H9 (cell line): ENCODE measurements around the gene KCTD19. TPM values are rescaled to one million over a fixed set of nuclear protein-coding genes. Genes with fewer than 3 reads are reported as not detected.

ENCODE experiments used
- DNase-seq: peaks from one replicate; pipeline ENCODE4 v3.0.0-alpha.2; 2017
- H2AFZ ChIP-seq: one replicate; pipeline ENCODE4 v1.6.1; 2013; ENCODE audit warnings: mild to moderate bottlenecking, low read length, control low read depth, moderate library complexity
- H2AK5ac ChIP-seq: 2 replicates; pipeline ENCODE4 v1.6.1; 2013; ENCODE audit warnings: low read length, control low read depth, mixed read lengths; ENCODE audit not compliant: insufficient read length
- H2BK120ac ChIP-seq: one replicate; pipeline ENCODE4 v1.6.1; 2013; ENCODE audit warnings: low read depth, mild to moderate bottlenecking, low read length, control low read depth, inconsistent platforms; ENCODE audit not compliant: poor library complexity, severe bottlenecking
- H2BK12ac ChIP-seq: 2 replicates; pipeline ENCODE4 v1.6.1; 2013; ENCODE audit warnings: low read length, control low read depth, mixed read lengths, low read depth; ENCODE audit not compliant: insufficient read length
- H2BK15ac ChIP-seq: 2 replicates; pipeline ENCODE4 v1.6.1; 2013; ENCODE audit warnings: low read depth, low read length, control low read depth
- H2BK20ac ChIP-seq: one replicate; pipeline ENCODE4 v1.6.1; 2013; ENCODE audit warnings: low read depth, mild to moderate bottlenecking, low read length, control low read depth, inconsistent platforms; ENCODE audit not compliant: poor library complexity, severe bottlenecking
- H2BK5ac ChIP-seq: 2 replicates; pipeline ENCODE4 v1.6.1; 2013; ENCODE audit warnings: low read length, control low read depth, mixed read lengths; ENCODE audit not compliant: insufficient read length
- H3K14ac ChIP-seq: 2 replicates; pipeline ENCODE4 v1.6.1; 2013; ENCODE audit warnings: low read length, control low read depth; ENCODE audit not compliant: insufficient read depth
- H3K18ac ChIP-seq: 2 replicates; pipeline ENCODE4 v1.6.1; 2013; ENCODE audit warnings: low read depth, mild to moderate bottlenecking, mixed read lengths, low read length, control low read depth; ENCODE audit not compliant: insufficient read length
- H3K23ac ChIP-seq: 2 replicates; pipeline ENCODE4 v1.6.1; 2013; ENCODE audit warnings: low read length, control low read depth, mixed read lengths, low read depth; ENCODE audit not compliant: insufficient read length
- H3K23me2 ChIP-seq: 2 replicates; pipeline ENCODE4 v1.6.1; 2013; ENCODE audit warnings: low read depth, mild to moderate bottlenecking, mixed read lengths, low read length, control low read depth; ENCODE audit not compliant: insufficient read length, poor library complexity, severe bottlenecking
- H3K27ac ChIP-seq: 2 replicates; pipeline ENCODE4 v1.5.1; 2013; ENCODE audit warnings: low read length, control low read depth, mixed read lengths, low read depth; ENCODE audit not compliant: insufficient read length
- H3K27me3 ChIP-seq: 2 replicates; pipeline ENCODE4 v1.6.1; 2013; ENCODE audit warnings: low read length, control low read depth, inconsistent platforms; ENCODE audit not compliant: insufficient read depth
- H3K4ac ChIP-seq: 2 replicates; pipeline ENCODE4 v1.6.1; 2013; ENCODE audit warnings: low read depth, mild to moderate bottlenecking, control low read depth, inconsistent platforms, low read length, moderate library complexity
- H3K4me1 ChIP-seq: 2 replicates; pipeline ENCODE4 v1.6.1; 2013; ENCODE audit warnings: low read length, control low read depth, inconsistent platforms; ENCODE audit not compliant: insufficient read depth
- H3K4me2 ChIP-seq: 2 replicates; pipeline ENCODE4 v1.6.1; 2013; ENCODE audit warnings: low read length, control low read depth, mixed read lengths; ENCODE audit not compliant: insufficient read length, insufficient read depth
- H3K56ac ChIP-seq: 2 replicates; pipeline ENCODE4 v1.6.1; 2013; ENCODE audit warnings: low read depth, mild to moderate bottlenecking, mixed read lengths, low read length, control low read depth; ENCODE audit not compliant: insufficient read length
- H3K79me1 ChIP-seq: 2 replicates; pipeline ENCODE4 v1.6.1; 2013; ENCODE audit warnings: low read depth, mild to moderate bottlenecking, moderate library complexity, low read length, control low read depth, inconsistent platforms; ENCODE audit not compliant: insufficient read depth, poor library complexity, severe bottlenecking
- H3K79me2 ChIP-seq: 2 replicates; pipeline ENCODE4 v1.6.1; 2013; ENCODE audit warnings: low read length, control low read depth, inconsistent platforms; ENCODE audit not compliant: insufficient read depth
- H3K9ac ChIP-seq: 2 replicates; pipeline ENCODE4 v1.6.1; 2013; ENCODE audit warnings: low read length, control low read depth, mixed read lengths; ENCODE audit not compliant: insufficient read length; ENCODE audit errors: extremely low read depth
- H3K9me3 ChIP-seq: one replicate; pipeline ENCODE4 v1.6.1; 2013; ENCODE audit warnings: low read depth, low read length, inconsistent platforms; ENCODE audit not compliant: control insufficient read depth
- H3T11ph ChIP-seq: one replicate; pipeline ENCODE4 v1.6.1; 2013; ENCODE audit warnings: mild to moderate bottlenecking, low read length, control low read depth, inconsistent platforms
- H4K20me1 ChIP-seq: one replicate; pipeline ENCODE4 v1.6.1; 2013; ENCODE audit not compliant: control insufficient read depth, insufficient read length, insufficient read depth
- H4K5ac ChIP-seq: 2 replicates; pipeline ENCODE4 v1.6.1; 2013; ENCODE audit warnings: low read depth, mild to moderate bottlenecking, mixed read lengths, low read length, control low read depth; ENCODE audit not compliant: insufficient read length
- H4K8ac ChIP-seq: replicated peaks from 2 replicates; pipeline ENCODE4 v1.6.1; 2013; ENCODE audit warnings: low read length, control low read depth, mixed read lengths, low read depth; ENCODE audit not compliant: insufficient read length
- H4K91ac ChIP-seq: 2 replicates; pipeline ENCODE4 v1.6.1; 2013; ENCODE audit warnings: low read depth, mild to moderate bottlenecking, moderate library complexity, mixed read lengths, low read length, control low read depth; ENCODE audit not compliant: insufficient read length
- H3K27ac Mint-ChIP-seq, 3 experiments: 2 replicates in 2 of 3; 3 replicates in 1 of 3; pipeline ENCODE4 v1.8.0; 2020 to 2021; ENCODE audit warnings: mixed read lengths in 3 of 3, mild to moderate bottlenecking in 1 of 3, moderate library complexity in 1 of 3
- H3K27me3 Mint-ChIP-seq: 2 replicates; pipeline ENCODE4 v1.8.0; 2021; ENCODE audit warnings: low read depth, mild to moderate bottlenecking, moderate library complexity, mixed read lengths
- H3K36me3 Mint-ChIP-seq, 3 experiments: 2 replicates in 2 of 3; 3 replicates in 1 of 3; pipeline ENCODE4 v1.8.0; 2020 to 2021; ENCODE audit warnings: low read depth in 3 of 3, mixed read lengths in 3 of 3; ENCODE audit not compliant: insufficient read depth in 1 of 3
- H3K4me1 Mint-ChIP-seq, 2 experiments: 2 replicates each; pipeline ENCODE4 v1.8.0; 2020; ENCODE audit warnings: mixed read lengths in 2 of 2
- H3K4me3 Mint-ChIP-seq, 2 experiments: 2 replicates in 1 of 2; 3 replicates in 1 of 2; pipeline ENCODE4 v1.8.0; 2020 to 2021; ENCODE audit warnings: mild to moderate bottlenecking in 2 of 2, mixed read lengths in 2 of 2, moderate library complexity in 1 of 2
- H3K9me3 Mint-ChIP-seq, 2 experiments: 2 replicates in 1 of 2; 3 replicates in 1 of 2; pipeline ENCODE4 v1.8.0; 2020; ENCODE audit warnings: mild to moderate bottlenecking in 2 of 2, mixed read lengths in 2 of 2, moderate library complexity in 1 of 2
- CTCF ChIP-seq: fragments of 200-600 bp; sonication (generic); conservative IDR thresholded peaks from 3 replicates; pipeline ENCODE4 v1.8.0; 2021; ENCODE audit warnings: antibody characterized with exemption, mild to moderate bottlenecking
- WGBS: extraction: QIAGEN DNeasy Blood & Tissue Kit; methylation state at CpG from one replicate; pipeline ENCODE4 v1.1.7; 2013; ENCODE audit warnings: missing lambda C conversion rate, low lambda C conversion rate, mixed read lengths; ENCODE audit not compliant: insufficient read length; ENCODE audit errors: extremely low coverage; 5-methylcytosine and 5-hydroxymethylcytosine counted together
- total RNA-seq: library from RNA; stranded (reverse); gene quantifications from 2 replicates; pipeline ENCODE4 v1.2.1, GENCODE V29; 2021

The KCTD19 gene
- total RNA-seq, 1 experiment from 2014 or later = 0.13 TPM

- peaks cover 24% of the 10 kb centered on the region for H3K27me3 Mint-ChIP-seq
- Histone ChIP-seq H3K79me2 (no peaks in the 10 kb centered on the region; the same call in 1 of the 2 replicates), H4K91ac (no peak overlapping the region), H2BK120ac (no peak overlapping the region), H3K18ac (peak overlapping the region; percentile 5), H2AFZ (no peak overlapping the region), H4K5ac (no peak overlapping the region), H2BK12ac (no peak overlapping the region), H3K9ac (peak overlapping the region; percentile 12), H3K79me1 (no peaks in the 10 kb centered on the region), H2BK20ac (no peak overlapping the region), H4K8ac (no peak overlapping the region), H2BK15ac (no peak overlapping the region), H3K23ac (no peak overlapping the region), H3T11ph (no peak overlapping the region), H2AK5ac (no peak overlapping the region), H3K56ac (no peak overlapping the region), H3K14ac (peak overlapping the region; percentile 74), H3K4me1 (peaks cover 11% of the 10 kb centered on the region; the same call in 1 of the 2 replicates), H3K4me2 (peak overlapping the region; percentile 41), H3K23me2 (peaks cover 31% of the 10 kb centered on the region), H3K27ac (no peak overlapping the region), H3K9me3 (no peaks in the 10 kb centered on the region), H2BK5ac (no peak overlapping the region), H3K4ac (no peak overlapping the region), H4K20me1 (peaks cover 3% of the 10 kb centered on the region), H3K27me3 (no peaks in the 10 kb centered on the region; the same call in 1 of the 2 replicates)
- whole genome bisulfite sequencing = no CpG with 5 or more reads among the region's 48 CpGs
- peak; percentile 56 for TF ChIP-seq CTCF
- peak overlapping the region; percentile 52 to 95 (median 87); a peak in 4 of 7 replicates for H3K27ac Mint-ChIP-seq
- H3K36me3 Mint-ChIP-seq = no peaks in the 10 kb centered on the region; a peak in 2 of 7 replicates
- DNase-seq = peak; percentile 88
- peak overlapping the region; percentile 86 to 94 for H3K4me3 Mint-ChIP-seq
- peaks cover 41 to 47% of the 10 kb centered on the region in 2 experiments for H3K4me1 Mint-ChIP-seq
- no peaks in the 10 kb centered on the region for H3K9me3 Mint-ChIP-seq
Measured at GRCh38 chr16:67246081-67246755, 80.3 kb downstream of the KCTD19 start.
